Medulla oblongata (tissue), 1 donor: ENCODE data around the gene ANKRD12.
"Not testable (repeated sequence)": the region's sequence is repeated elsewhere in the genome, so short reads cannot be mapped to it uniquely, and the experiment has no call there.

Experiments
- DNase-seq: peaks from one replicate; pipeline ENCODE4 v3.0.0-alpha.2; 2015; ENCODE audit errors: extremely low spot score

The ANKRD12 gene

GRCh38 chr18:9136315-9137155 lies at the start of gene ANKRD12:
ANKRD12 (plus strand) TSS chr18:9136781; CDS start chr18:9182433, 45,652 bp downstream.
- DNase-seq = peak; percentile 97

GRCh38 chr18:9087144-9087543 lies 49.4 kb upstream of the ANKRD12 start:
- DNase-seq = no peak

- no peak for DNase-seq
Measured at GRCh38 chr18:9088252-9088651, 48.3 kb upstream of the ANKRD12 start.

- not testable (repeated sequence) for DNase-seq
Measured at GRCh38 chr18:9088727-9089126, 47.9 kb upstream of the ANKRD12 start.

- DNase-seq = no peak
Measured at GRCh38 chr18:9090578-9090977, 46.0 kb upstream of the ANKRD12 start.

- no peak for DNase-seq
Measured at GRCh38 chr18:9091066-9091476, 45.5 kb upstream of the ANKRD12 start.

- no peak for DNase-seq
Measured at GRCh38 chr18:9092665-9093064, 43.9 kb upstream of the ANKRD12 start.

GRCh38 chr18:9093109-9093508 lies 43.5 kb upstream of the ANKRD12 start:
- DNase-seq = not testable (repeated sequence)

- no peak for DNase-seq
Measured at GRCh38 chr18:9094307-9095226, 42.0 kb upstream of the ANKRD12 start.

GRCh38 chr18:9095297-9096006 lies 41.1 kb upstream of the ANKRD12 start:
- no peak for DNase-seq

- no peak for DNase-seq
Measured at GRCh38 chr18:9096007-9096371, 40.6 kb upstream of the ANKRD12 start.

GRCh38 chr18:9096685-9097084 lies 39.9 kb upstream of the ANKRD12 start:
- DNase-seq = no peak

GRCh38 chr18:9097349-9097748 lies 39.2 kb upstream of the ANKRD12 start:
- no peak for DNase-seq

- no peak for DNase-seq
Measured at GRCh38 chr18:9100796-9101195, 35.8 kb upstream of the ANKRD12 start.

GRCh38 chr18:9101730-9102507 lies 34.7 kb upstream of the ANKRD12 start:
- peak; percentile 59 for DNase-seq

GRCh38 chr18:9102508-9103375 lies 33.8 kb upstream of the ANKRD12 start, which contains the start of gene NDUFV2:
NDUFV2 (plus strand) TSS chr18:9102699; CDS start chr18:9102744, 45 bp downstream.
- DNase-seq = peak; percentile 97

- peak; percentile 63 for DNase-seq
Measured at GRCh38 chr18:9103376-9103873, 33.2 kb upstream of the ANKRD12 start.

- no peak for DNase-seq
Measured at GRCh38 chr18:9104244-9104901, 32.2 kb upstream of the ANKRD12 start.

- no peak for DNase-seq
Measured at GRCh38 chr18:9105420-9105819, 31.2 kb upstream of the ANKRD12 start.
